GM19463 (cell line): ENCODE measurements around the gene TNNC1.

Experiments
- ATAC-seq: cut with Tn5 transposase; IDR thresholded peaks from one replicate; pipeline ENCODE4 v1.9.1; 2021; ENCODE audit warnings: mild to moderate bottlenecking, moderate library complexity; ENCODE audit not compliant: unreplicated experiment

Gene TNNC1

GRCh38 chr3:52443791-52444687 lies 9.8 kb downstream of the TNNC1 start:
- ATAC-seq, result no peak

DNA sequence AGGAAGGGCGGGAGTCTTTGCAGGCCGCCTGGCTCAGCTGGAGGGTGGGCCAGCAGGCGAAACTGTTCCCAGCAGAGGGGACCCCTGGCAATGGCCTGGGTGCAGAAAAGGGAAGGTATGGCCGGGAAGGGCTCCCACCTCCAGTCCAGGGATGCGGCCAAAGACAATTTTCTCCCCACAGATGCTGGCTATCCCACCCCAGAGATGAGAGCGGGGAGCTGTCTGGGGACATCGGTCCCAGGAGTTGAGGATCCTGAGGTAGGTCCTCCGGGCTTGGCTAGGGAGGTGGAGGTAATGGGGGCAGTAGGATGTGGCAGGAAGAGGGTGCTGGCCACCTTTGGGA lies 10.6 kb downstream of the TNNC1 start:
- no peak for ATAC-seq

GRCh38 chr3:52442409-52443267 lies 11.2 kb downstream of the TNNC1 start:
- ATAC-seq, result no peak

- ATAC-seq, result no peak
Measured at GRCh38 chr3:52441772-52442332, 12.0 kb downstream of the TNNC1 start.

DNA sequence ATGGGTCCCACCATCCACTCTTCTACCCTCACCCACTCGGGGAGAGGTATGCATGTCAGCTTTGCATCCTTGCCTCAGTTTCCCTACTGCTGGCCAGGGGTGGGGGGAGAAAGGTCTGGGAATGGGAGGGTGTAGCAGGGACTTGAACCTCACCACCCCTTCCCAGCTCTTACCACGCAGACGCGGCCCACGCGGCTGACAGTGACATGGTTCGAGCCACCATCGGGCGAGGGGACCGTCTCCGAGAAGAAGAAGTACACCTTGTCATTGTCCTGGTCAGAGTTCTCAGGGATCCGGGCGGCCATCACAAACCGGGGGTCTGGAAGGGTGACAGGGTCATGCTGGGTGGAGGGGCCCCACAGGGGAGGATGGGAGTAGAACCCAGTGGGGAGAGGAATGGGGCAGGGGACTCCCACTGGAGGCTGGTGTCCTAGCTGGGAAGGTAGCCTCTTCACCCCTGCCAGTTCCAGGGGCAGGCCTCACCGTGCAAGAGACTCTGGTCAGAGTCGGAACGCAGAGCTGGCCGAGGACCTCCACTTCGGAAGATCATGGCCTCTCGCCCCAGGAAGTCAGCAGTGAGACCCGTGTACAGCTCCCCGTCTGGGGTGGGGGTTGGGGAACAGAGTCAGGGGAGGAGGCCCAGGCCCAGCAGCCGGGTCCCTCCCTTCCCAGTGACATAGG lies 12.6 kb downstream of the TNNC1 start:
- no peak for ATAC-seq

DNA sequence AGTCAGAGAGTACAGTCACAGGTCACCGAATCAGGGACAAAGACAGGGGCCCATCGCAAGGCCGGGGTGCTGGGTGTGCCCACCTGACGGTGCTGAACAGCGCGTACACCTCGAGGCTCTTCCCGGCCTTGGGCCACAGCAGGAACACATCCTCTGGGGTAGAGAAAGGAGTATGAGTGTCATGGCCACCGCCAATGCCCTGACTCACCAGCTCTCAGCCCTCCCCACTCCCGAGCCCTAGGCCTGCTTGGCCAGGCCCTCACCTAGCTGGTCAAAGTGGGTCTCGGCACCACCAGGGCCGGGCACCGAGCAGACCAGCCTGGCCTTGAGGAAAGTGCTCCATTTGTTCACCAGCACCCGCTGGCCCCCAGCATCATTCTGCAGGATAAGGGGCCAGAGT lies 13.2 kb downstream of the TNNC1 start:
- ATAC-seq, result no peak

- ATAC-seq, result no peak
Measured at GRCh38 chr3:52440249-52440551, 13.6 kb downstream of the TNNC1 start.

GRCh38 chr3:52439426-52440248 lies 14.2 kb downstream of the TNNC1 start:
- ATAC-seq, result no peak

- no peak for ATAC-seq
Measured at GRCh38 chr3:52438579-52439425, 15.0 kb downstream of the TNNC1 start.

GRCh38 chr3:52438104-52438376 lies 15.8 kb downstream of the TNNC1 start:
- ATAC-seq, result no peak

DNA sequence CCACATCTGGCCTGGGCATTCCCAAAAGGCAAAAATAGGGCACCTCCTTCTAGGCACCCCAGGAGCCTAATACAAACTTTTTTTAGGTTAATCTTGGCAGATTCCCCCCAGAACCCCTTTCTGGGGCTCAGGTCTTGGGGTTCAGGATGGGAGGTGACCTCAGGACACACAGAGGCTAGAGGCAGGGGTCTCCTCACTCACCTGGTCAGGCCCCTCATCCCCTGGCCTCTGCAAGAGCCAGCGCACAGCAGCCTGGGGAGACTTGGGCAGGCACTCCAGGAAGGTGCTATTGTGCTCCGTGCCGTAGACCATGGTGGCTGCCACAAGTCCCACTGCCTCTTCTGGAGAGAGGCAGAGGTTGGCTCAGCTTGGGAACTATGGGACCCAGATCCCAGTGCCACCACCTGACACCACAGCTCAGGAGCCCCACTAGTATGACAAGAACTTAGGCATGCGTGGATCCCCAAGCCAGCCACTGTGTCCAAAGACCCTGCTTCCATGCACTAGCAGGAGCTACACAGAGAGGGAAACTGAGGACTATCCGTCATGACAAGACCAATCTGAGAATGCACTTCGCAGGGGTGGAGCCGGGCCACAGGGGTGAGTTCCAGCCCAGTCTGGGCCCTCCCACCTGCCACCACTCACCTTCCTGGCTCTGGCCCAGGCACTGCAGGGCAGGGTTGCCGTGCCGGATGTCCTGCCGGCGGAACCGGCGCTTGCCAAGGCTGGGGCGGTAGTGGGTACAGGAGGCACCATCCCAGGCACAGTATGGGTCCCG lies 16.3 kb downstream of the TNNC1 start:
- ATAC-seq, result no peak

DNA sequence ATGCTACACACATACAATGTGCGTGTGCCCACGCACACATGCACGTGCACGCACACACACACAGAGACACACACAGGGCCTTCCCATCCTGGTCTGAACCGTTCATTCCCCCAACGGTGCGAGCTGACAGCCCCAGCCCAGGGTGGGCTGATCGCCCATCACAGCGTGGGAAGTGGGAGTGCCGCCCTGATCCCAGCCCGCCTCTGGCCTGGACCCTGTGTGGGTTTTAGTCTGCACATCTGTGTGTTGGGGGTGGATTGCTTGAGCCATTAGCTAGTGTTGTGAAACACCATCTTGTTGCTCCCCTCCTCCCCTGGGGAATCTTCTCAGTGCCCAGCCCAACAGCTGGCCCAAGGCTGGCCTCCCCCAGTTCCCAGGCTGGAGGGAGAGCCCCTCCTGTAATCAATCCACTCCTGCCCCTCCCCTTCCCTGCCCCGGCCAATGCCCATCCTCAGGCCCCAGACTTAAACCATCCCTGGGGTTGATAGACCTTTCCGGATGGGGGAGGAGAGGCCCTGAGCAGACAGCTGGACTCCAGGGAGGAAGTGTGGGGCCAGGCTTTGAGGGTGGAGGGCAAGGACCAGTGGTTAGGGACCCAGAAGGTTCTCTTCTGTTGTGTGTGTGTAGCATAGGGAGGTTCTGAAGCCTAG lies 17.2 kb downstream of the TNNC1 start:
- no peak for ATAC-seq

DNA sequence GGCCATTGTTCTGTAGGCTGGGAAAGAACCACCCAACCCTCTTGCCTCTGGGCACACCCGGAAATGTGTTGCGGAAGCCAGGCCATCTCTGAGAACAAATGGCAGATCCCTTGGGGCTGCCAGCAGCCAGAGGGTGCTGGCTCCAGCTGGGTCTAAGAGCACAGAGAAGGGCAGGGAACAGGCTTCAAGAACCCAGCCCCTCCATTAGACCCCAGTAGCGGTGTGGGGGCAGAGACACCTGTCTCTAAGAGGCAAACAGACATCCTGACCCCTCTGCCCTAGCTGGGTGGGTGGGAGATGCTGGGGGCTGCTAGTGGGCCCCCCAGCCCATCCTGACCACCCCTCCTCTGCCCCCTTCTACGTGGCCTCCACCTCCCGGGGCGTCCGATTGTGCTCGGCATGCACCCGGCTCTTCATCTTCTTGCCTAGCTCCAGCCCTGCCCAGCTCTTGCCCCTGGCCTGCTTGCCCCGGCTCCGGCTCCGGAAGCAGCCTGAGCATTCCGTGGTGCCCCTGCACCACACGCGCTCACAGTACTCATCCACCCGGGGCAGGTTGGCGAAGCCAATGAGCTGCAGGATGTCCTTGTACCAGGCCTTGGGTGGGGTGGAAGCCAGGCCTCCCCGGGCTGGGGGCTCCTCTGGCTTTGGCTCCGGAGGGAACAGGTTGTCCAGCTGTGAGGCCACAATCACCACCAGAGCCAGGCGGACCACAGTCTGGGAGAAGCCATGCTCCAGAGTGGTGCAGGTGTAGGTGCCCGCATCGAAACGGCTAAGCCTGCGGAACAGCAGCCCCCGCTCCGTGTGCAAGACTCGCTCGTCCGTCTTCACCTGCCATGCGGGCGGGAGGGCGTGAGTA lies 18.4 kb downstream of the TNNC1 start:
- no peak for ATAC-seq

DNA sequence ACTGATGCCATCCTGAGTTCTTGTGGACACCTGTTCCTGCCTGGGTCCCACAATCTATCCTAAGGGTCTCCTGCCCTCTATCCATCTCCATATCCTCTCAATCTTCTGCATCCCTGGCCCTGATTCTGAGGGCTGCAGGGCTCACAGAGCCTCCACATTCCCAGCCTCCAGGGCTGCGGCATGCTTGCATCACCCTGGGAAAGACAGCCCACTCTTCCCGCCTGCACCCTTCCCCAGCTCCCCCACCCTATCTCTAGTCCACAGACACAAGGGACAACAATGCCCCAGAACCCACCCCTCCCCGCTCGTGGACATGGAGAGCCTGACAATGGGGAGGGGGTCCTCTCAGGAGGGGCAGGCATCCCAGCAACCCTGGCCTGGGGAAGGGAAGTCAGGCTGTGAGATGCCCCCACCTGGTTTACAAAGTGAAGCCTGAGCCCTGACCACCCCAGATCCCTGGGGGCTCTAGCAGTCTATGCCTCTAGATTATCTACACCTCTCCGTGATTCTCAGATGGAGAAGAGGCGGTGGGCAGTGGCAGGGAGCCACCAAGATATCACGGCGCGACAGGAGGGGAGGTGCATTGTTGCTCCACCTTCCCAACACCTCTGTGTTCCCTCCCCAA lies 19.2 kb downstream of the TNNC1 start:
- no peak for ATAC-seq

- ATAC-seq, result no peak
Measured at GRCh38 chr3:52433996-52434479, 19.8 kb downstream of the TNNC1 start.

- no peak for ATAC-seq
Measured at GRCh38 chr3:52433328-52433995, 20.4 kb downstream of the TNNC1 start.
